ENCODE data around the gene GATA5.

GATA5 gene

GRCh38 chr20:62452475-62453095 lies 23.2 kb downstream of the GATA5 start:
- DNase-seq (ENCODE audit: low read depth), result no peak

GRCh38 chr20:62451970-62452369 lies 23.8 kb downstream of the GATA5 start:
- DNase-seq (ENCODE audit: low read depth), result no peak

GRCh38 chr20:62451156-62451767 lies 24.5 kb downstream of the GATA5 start:
- no peak for DNase-seq (ENCODE audit: low read depth)

- DNase-seq (ENCODE audit: low read depth), result no peak
Measured at GRCh38 chr20:62449951-62450691, 25.7 kb downstream of the GATA5 start.

- no peak for DNase-seq (ENCODE audit: low read depth)
Measured at GRCh38 chr20:62448788-62449187, 27.0 kb downstream of the GATA5 start.

GRCh38 chr20:62448038-62448437 lies 27.8 kb downstream of the GATA5 start:
- DNase-seq (ENCODE audit: low read depth), result no peak

GRCh38 chr20:62446888-62447869 lies 28.6 kb downstream of the GATA5 start:
- no peak for DNase-seq (ENCODE audit: low read depth)

GRCh38 chr20:62446481-62446880 lies 29.3 kb downstream of the GATA5 start:
- no peak for DNase-seq (ENCODE audit: low read depth)

- no peak for DNase-seq (ENCODE audit: low read depth)
Measured at GRCh38 chr20:62445553-62446340, 30.0 kb downstream of the GATA5 start.

GRCh38 chr20:62444286-62444685 lies 31.5 kb downstream of the GATA5 start:
- DNase-seq (ENCODE audit: low read depth), result no peak

- DNase-seq (ENCODE audit: low read depth), result no peak
Measured at GRCh38 chr20:62441987-62442539, 33.7 kb downstream of the GATA5 start.

- no peak for DNase-seq (ENCODE audit: low read depth)
Measured at GRCh38 chr20:62439218-62439617, 36.6 kb downstream of the GATA5 start.

GRCh38 chr20:62437927-62438326 lies 37.9 kb downstream of the GATA5 start:
- DNase-seq (ENCODE audit: low read depth), result no peak

- no peak for DNase-seq (ENCODE audit: low read depth)
Measured at GRCh38 chr20:62437496-62437895, 38.3 kb downstream of the GATA5 start.

- no peak for DNase-seq (ENCODE audit: low read depth)
Measured at GRCh38 chr20:62436692-62437091, 39.1 kb downstream of the GATA5 start.

GRCh38 chr20:62433658-62434497 lies 41.9 kb downstream of the GATA5 start:
- no peak for DNase-seq (ENCODE audit: low read depth)

- DNase-seq (ENCODE audit: low read depth), result no peak
Measured at GRCh38 chr20:62430866-62431447, 44.8 kb downstream of the GATA5 start.

GRCh38 chr20:62430311-62430853 lies 45.4 kb downstream of the GATA5 start:
- DNase-seq (ENCODE audit: low read depth), result no peak

All from HS-5 (cell line).